SU-DHL-6 (cell line): ENCODE data around the gene CTNNBL1.
"Not testable (repeated sequence)": the region's sequence is repeated elsewhere in the genome, so short reads cannot be mapped to it uniquely, and the experiment has no call there.

Source experiments
- H2AFZ ChIP-seq: fragments of 200-600 bp; sonication (generic); 2 replicates; pipeline ENCODE4 v1.6.1; 2014; ENCODE audit warnings: low read depth, mild to moderate bottlenecking, moderate library complexity, mixed read lengths, antibody characterized with exemption, low read length; ENCODE audit not compliant: severe bottlenecking
- H3F3A ChIP-seq: fragments of 200-600 bp; shearing (Covaris generic); 2 replicates; pipeline ENCODE4 v1.6.0; 2016; ENCODE audit warnings: antibody characterized with exemption, mild to moderate bottlenecking; ENCODE audit not compliant: insufficient read depth
- H3K27ac ChIP-seq: fragments of 200-600 bp; sonication (generic); 2 replicates; pipeline ENCODE4 v1.5.1; 2016; ENCODE audit warnings: low read depth, mild to moderate bottlenecking, low read length, moderate library complexity, mixed read lengths
- H3K27me3 ChIP-seq: fragments of 200-600 bp; sonication (generic), shearing (Covaris generic); 2 replicates; pipeline ENCODE4 v1.6.0; 2014; ENCODE audit warnings: mild to moderate bottlenecking, low read length
- H3K36me3 ChIP-seq: fragments of 200-600 bp; sonication (generic); 2 replicates; pipeline ENCODE4 v1.6.1; 2014; ENCODE audit warnings: mild to moderate bottlenecking, low read length, mixed read lengths
- H3K4me2 ChIP-seq: fragments of 300-600, 200-600 bp; shearing (Covaris generic), sonication (generic); 2 replicates; pipeline ENCODE4 v1.6.0; 2014; ENCODE audit warnings: low read length, low read depth, mild to moderate bottlenecking; ENCODE audit not compliant: poor library complexity, severe bottlenecking
- H3K4me3 ChIP-seq: fragments of 200-600 bp; sonication (generic); 2 replicates; pipeline ENCODE4 v1.5.1; 2014; ENCODE audit warnings: antibody characterized with exemption, low read length, mild to moderate bottlenecking, mixed read lengths; ENCODE audit not compliant: insufficient read depth, poor library complexity, severe bottlenecking
- H3K79me2 ChIP-seq: fragments of 200-600 bp; sonication (generic); 2 replicates; pipeline ENCODE4 v1.6.1; 2014; ENCODE audit warnings: mild to moderate bottlenecking, low read length, moderate library complexity; ENCODE audit not compliant: insufficient read depth
- H3K9ac ChIP-seq: fragments of 200-600 bp; sonication (generic); 2 replicates; pipeline ENCODE4 v1.7.0; 2014; ENCODE audit warnings: mild to moderate bottlenecking, low read length
- H3K9me2 ChIP-seq: fragments of 200-600 bp; sonication (generic); replicated peaks from 2 replicates; pipeline ENCODE4 v1.6.1; 2014; ENCODE audit warnings: low read length; ENCODE audit not compliant: insufficient read depth
- H3K9me3 ChIP-seq: fragments of 200-600 bp; sonication (generic); 2 replicates; pipeline ENCODE4 v1.6.1; 2014; ENCODE audit warnings: low read length, mixed read lengths; ENCODE audit not compliant: insufficient read depth
- H4K20me1 ChIP-seq: fragments of 200-600 bp; sonication (generic); 2 replicates; pipeline ENCODE4 v1.6.1; 2014; ENCODE audit warnings: low read depth, mild to moderate bottlenecking, antibody characterized with exemption, low read length, moderate library complexity, mixed read lengths
- CTCF ChIP-seq: fragments of 200-600 bp; sonication (generic); IDR thresholded peaks from one replicate; pipeline ENCODE4 v1.5.1; 2017; ENCODE audit warnings: antibody characterized with exemption, mild to moderate bottlenecking, low read length, moderate library complexity; ENCODE audit not compliant: insufficient read depth, poor library complexity, severe bottlenecking
- EZH2phosphoT487 ChIP-seq: fragments of 200-600 bp; sonication (generic), shearing (Covaris generic); conservative IDR thresholded peaks from 2 replicates; pipeline ENCODE4 v1.6.1; 2018; ENCODE audit warnings: mild to moderate bottlenecking, antibody characterized with exemption, low read length, moderate library complexity, mixed read lengths

CTNNBL1 gene

GRCh38 chr20:37853823-37854375 is 160.1 kb downstream of the CTNNBL1 start:
- Histone ChIP-seq H3K9me2 (no peaks in the 10 kb centered on the region), H3F3A (no peaks in the 10 kb centered on the region), H3K27me3 (no peaks in the 10 kb centered on the region), H2AFZ (no peak overlapping the region), H3K36me3 (no peaks in the 10 kb centered on the region), H3K9me3 (no peaks in the 10 kb centered on the region), H3K9ac (no peak overlapping the region), H3K4me2 (no peak overlapping the region), H3K27ac (no peak overlapping the region), H3K4me3 (no peak overlapping the region), H4K20me1 (no peaks in the 10 kb centered on the region), H3K79me2 (no peaks in the 10 kb centered on the region)
- no peak for TF ChIP-seq EZH2phosphoT487
- TF ChIP-seq CTCF = no peak

- not testable (repeated sequence) for H3K27me3 ChIP-seq, H3K79me2 ChIP-seq, H3K9ac ChIP-seq, H4K20me1 ChIP-seq, H3K27ac ChIP-seq, H3K9me2 ChIP-seq, H3K4me3 ChIP-seq, H3K4me2 ChIP-seq, H3K9me3 ChIP-seq, H3F3A ChIP-seq, H3K36me3 ChIP-seq, H2AFZ ChIP-seq
Measured at GRCh38 chr20:37856034-37856433, 162.2 kb downstream of the CTNNBL1 start.

- Histone ChIP-seq H3K9ac (no peak overlapping the region), H3F3A (no peaks in the 10 kb centered on the region), H2AFZ (no peak overlapping the region), H4K20me1 (no peaks in the 10 kb centered on the region), H3K4me2 (no peak overlapping the region), H3K4me3 (no peak overlapping the region), H3K9me2 (no peaks in the 10 kb centered on the region), H3K27ac (no peak overlapping the region), H3K9me3 (no peaks in the 10 kb centered on the region), H3K27me3 (no peaks in the 10 kb centered on the region), H3K36me3 (no peaks in the 10 kb centered on the region), H3K79me2 (no peaks in the 10 kb centered on the region)
- TF ChIP-seq EZH2phosphoT487 (no peak), CTCF (no peak)
Measured at GRCh38 chr20:37856932-37857660, 163.3 kb downstream of the CTNNBL1 start.

GRCh38 chr20:37859406-37860171 is 165.8 kb downstream of the CTNNBL1 start:
- no peak overlapping the region for H3K27ac ChIP-seq
- H3K9me2 ChIP-seq = no peaks in the 10 kb centered on the region
- TF ChIP-seq CTCF = no peak
- no peak overlapping the region for H3K4me2 ChIP-seq
- no peaks in the 10 kb centered on the region for H3K27me3 ChIP-seq
- H4K20me1 ChIP-seq = no peaks in the 10 kb centered on the region
- H2AFZ ChIP-seq = no peak overlapping the region
- no peaks in the 10 kb centered on the region for H3F3A ChIP-seq
- H3K9ac ChIP-seq = no peak overlapping the region
- H3K79me2 ChIP-seq = no peaks in the 10 kb centered on the region
- no peaks in the 10 kb centered on the region for H3K9me3 ChIP-seq
- no peak overlapping the region for H3K4me3 ChIP-seq
- H3K36me3 ChIP-seq = no peaks in the 10 kb centered on the region
